HFF-Myc (cell line): ENCODE data around the gene ZNF219.

Experiments used
- DNase-seq: peaks from one replicate; pipeline ENCODE4 v3.0.0-alpha.2; 2011; ENCODE audit warnings: low read depth; ENCODE audit errors: extremely low read depth
- H3K4me3 ChIP-seq: replicated peaks from 2 replicates; pipeline ENCODE4 v1.5.1; 2011; ENCODE audit warnings: low read depth, mild to moderate bottlenecking, control low read depth, low read length
- TF ChIP-seq, protein P1 (sequence below): IDR thresholded peaks from 2 replicates; pipeline ENCODE4 v1.5.1; 2012; ENCODE audit warnings: mild to moderate bottlenecking, low read depth, low read length, control low read depth; ENCODE audit errors: missing control alignments

The ZNF219 gene

GRCh38 chr14:21081521-21082142, 16.8 kb downstream of the ZNF219 start:
- TF ChIP-seq, protein P1, sequence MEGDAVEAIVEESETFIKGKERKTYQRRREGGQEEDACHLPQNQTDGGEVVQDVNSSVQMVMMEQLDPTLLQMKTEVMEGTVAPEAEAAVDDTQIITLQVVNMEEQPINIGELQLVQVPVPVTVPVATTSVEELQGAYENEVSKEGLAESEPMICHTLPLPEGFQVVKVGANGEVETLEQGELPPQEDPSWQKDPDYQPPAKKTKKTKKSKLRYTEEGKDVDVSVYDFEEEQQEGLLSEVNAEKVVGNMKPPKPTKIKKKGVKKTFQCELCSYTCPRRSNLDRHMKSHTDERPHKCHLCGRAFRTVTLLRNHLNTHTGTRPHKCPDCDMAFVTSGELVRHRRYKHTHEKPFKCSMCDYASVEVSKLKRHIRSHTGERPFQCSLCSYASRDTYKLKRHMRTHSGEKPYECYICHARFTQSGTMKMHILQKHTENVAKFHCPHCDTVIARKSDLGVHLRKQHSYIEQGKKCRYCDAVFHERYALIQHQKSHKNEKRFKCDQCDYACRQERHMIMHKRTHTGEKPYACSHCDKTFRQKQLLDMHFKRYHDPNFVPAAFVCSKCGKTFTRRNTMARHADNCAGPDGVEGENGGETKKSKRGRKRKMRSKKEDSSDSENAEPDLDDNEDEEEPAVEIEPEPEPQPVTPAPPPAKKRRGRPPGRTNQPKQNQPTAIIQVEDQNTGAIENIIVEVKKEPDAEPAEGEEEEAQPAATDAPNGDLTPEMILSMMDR = no peak
- no peak overlapping the region for H3K4me3 ChIP-seq
- no peak for DNase-seq

DNA sequence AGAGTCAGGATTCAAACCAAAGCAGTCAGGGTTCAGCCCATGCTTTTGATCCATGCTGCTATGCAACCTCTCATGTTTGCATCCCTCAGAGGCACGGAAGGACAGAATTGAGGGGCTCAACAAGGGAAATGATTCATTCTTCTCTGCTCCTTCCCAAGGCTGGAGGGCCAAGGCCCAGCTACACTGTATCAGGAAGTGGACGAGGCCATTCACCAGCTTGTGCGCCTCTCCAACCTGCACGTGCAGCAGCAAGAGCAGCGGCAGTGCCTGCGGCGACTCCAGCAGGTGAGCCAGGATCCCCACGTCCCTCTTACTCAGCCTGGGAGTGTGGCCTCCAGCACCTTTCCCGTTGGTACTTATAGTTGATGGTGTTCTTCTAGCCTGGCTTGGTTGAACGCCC, 19.7 kb downstream of the ZNF219 start:
- TF ChIP-seq, protein P1 = no peak
- no peak overlapping the region for H3K4me3 ChIP-seq
- no peak for DNase-seq

- no peak overlapping the region for H3K4me3 ChIP-seq
- TF ChIP-seq, protein P1 = no peak
- DNase-seq = no peak
Observed at GRCh38 chr14:21078287-21078686, 20.2 kb downstream of the ZNF219 start.

DNA sequence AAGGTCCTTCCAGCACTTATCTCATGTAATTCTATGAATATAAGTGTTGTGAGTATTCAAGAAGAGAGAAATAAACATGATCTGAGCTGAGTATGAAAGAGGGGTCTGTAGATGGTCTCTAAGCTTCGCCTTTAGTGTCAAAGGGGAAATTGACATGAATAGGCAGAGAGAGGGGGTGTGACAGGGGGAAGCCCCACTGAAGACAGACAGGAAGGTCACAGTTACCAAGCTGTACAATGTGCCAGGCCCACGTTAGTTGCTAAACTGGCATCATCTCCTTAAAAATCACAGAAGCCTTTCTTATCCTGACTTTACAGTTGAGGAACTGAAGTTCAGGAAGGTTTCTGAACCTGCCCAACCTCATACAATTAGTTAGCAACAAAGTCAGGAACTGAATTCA, 20.8 kb downstream of the ZNF219 start:
- TF ChIP-seq, protein P1 = no peak
- no peak for DNase-seq
- H3K4me3 ChIP-seq = no peak overlapping the region

GRCh38 chr14:21075719-21076437, 22.6 kb downstream of the ZNF219 start:
- no peak overlapping the region for H3K4me3 ChIP-seq
- TF ChIP-seq, protein P1 = no peak
- DNase-seq = no peak

DNA sequence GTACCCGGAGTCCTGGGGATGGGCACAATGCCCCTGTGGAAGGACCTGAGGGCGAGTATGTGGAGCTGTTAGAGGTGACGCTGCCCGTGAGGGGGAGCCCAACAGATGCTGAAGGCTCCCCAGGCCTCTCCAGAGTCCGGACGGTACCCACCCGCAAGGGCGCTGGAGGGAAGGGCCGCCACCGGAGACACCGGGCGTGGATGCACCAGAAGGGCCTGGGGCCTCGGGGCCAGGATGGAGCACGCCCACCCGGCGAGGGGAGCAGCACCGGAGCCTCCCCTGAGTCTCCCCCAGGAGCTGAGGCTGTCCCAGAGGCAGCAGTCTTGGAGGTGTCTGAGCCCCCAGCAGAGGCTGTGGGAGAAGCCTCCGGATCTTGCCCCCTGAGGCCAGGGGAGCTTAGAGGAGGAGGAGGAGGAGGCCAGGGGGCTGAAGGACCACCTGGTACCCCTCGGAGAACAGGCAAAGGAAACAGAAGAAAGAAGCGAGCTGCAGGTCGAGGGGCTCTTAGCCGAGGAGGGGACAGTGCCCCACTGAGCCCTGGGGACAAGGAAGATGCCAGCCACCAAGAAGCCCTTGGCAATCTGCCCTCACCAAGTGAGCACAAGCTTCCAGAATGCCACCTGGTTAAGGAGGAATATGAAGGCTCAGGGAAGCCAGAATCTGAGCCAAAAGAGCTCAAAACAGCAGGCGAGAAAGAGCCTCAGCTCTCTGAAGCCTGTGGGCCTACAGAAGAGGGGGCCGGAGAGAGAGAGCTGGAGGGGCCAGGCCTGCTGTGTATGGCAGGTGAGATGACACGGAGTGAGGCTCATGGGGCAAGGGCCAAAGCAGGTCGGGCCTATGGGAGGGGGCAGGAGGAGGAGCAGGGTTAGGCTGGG, 23.8 kb downstream of the ZNF219 start:
- no peak overlapping the region for H3K4me3 ChIP-seq
- no peak for DNase-seq
- TF ChIP-seq, protein P1 = no peak
